ENCODE data around the gene TIGD4. TPM values are rescaled to one million over a fixed set of nuclear protein-coding genes. Genes with fewer than 3 reads are reported as not detected.

TIGD4 gene
- total RNA-seq, 2 donors from 2014 or later, result 0.28 to 0.64 TPM

DNA sequence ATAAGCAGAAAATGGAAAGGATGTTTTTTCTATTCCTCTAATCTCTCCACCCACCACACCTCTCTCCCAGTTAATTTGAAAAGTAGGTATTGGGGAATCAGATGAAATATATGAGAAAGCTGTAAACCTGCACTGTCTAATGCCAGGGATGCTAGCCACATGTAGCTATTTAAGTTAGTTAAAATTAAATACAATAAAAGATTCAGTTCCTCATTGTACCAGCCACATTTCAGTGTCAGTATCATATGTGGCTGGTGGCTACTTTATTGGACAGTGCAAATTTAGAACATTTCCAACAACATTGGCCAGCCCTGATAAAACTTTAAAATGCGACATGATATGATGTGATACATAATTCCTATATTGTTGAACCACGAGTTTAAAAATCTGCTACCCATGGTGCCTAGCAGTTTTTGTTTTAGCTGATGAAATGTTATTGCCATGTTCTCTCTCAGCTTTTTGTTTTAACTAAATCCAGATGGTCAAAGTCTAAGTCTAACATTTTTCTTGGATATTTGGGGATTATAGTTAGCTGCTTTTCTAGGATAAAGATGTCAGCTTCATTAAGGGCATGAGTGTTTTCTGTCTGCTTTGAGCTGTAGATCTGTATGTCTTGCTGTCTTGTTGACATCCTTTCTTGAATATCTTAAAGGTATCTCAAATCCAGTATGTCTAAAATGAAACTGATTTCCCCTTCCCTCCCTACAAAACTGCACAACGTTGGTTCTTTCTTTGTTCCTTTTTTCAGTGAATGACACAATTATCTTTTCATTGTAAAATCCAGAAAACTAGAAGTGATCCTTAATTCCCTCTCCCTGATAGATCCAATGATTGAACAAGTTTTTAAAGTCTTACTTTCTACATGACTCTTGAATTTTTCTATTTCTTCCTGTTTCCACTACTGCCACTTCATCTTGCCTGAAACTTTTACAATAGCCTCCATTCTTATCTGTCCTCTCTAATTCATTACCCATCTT, 6.4 kb upstream of the TIGD4 start:
- Histone ChIP-seq H3K36me3 (no peaks in the 10 kb centered on the region), H3K27me3 (replicated peaks; ENCODE audit: insufficient read depth) (no peaks in the 10 kb centered on the region), H3K4me1 (replicated peaks) (peaks cover 11% of the 10 kb centered on the region), H3K9me3 (no peaks in the 10 kb centered on the region), H3K4me3 (no peak overlapping the region), H3K27ac (no peak overlapping the region)
- no peak for TF ChIP-seq POLR2AphosphoS5 (IDR thresholded peaks at IDR 0.05)
- no peak for TF ChIP-seq CTCF (IDR thresholded peaks at IDR 0.05)
- intact Hi-C loops (cut with DNase I), result no loop called here
- DNase-seq (ENCODE audit: low spot score), result no peak
- 54% methylated on average over 3 of the region's 3 CpGs for WGBS

DNA sequence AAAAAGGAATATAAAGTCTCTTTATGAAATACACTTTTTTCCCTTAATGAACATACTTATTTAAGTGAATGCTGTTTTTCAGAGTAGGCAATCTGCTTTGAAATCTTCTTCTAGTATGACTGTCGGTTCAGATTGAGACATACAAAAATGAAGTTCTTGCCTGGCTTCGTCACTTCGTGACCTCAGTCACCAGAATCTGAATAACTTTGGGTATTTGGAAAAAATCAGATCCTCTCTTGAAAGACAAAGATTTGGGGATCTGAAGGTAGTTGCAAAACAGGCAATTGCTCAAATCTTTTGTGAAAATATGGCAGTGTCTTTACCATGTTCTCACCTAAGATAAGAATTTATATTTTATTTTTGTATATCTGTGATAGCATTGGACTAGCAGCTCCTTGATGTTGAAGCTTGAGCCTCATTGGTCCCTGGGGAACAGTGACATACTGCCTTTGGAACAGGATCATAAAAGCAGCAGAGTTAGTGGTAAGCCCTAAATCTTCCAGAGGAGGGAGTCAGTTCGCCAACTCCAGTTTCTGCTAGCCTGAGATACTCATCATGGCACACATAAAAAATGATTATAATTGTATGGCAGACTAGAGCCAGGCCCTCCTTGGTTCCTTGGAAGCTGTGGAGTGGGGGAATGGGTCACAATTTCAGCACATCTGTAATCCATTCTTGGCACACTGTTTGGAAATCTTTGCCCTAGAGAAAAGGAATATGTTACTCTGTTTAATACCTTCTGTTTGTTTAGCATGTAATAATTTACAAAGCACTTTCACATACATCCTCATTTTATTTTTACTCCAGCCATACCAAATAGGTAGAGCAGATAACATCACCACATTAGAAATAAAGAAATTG, 5.2 kb upstream of the TIGD4 start:
- Histone ChIP-seq H3K4me3 (no peak overlapping the region), H3K36me3 (no peaks in the 10 kb centered on the region), H3K27me3 (replicated peaks; ENCODE audit: insufficient read depth) (no peaks in the 10 kb centered on the region), H3K9me3 (no peaks in the 10 kb centered on the region), H3K27ac (no peak overlapping the region), H3K4me1 (replicated peaks) (peaks cover 11% of the 10 kb centered on the region)
- TF ChIP-seq POLR2A (IDR thresholded peaks at IDR 0.05) (no peak), POLR2AphosphoS5 (IDR thresholded peaks at IDR 0.05) (no peak), CTCF (IDR thresholded peaks at IDR 0.05) (no peak)
- DNase-seq (ENCODE audit: low spot score), result no peak
- intact Hi-C loops (cut with DNase I), result no loop called here
- 78% methylated on average over 4 of the region's 4 CpGs for WGBS

DNA sequence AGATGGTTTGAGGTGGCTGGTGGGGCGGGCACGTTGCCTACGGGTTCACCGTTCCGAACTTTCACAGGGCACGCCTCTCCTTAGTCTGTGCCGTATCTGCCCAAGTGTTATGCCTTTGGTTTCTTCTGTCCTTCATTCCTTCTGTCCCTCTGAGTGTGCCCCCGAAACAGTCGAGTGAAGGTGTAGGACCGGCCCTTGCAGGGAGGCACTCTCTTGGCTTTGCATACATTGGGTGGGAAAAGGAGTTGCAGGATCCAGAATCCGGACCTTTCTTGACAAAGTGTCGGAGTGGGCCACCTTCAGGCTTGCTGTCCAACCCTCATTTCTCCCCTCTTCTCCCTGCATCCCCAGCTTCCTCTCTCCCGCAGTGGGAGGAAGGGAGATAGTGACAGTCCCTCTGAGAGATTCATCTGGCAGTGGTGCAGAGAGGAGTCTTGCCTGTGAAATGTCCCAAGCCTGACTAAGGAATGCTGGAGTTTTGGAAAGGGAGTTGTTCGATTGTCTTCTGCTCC, 793 bp upstream of the TIGD4 start:
- TF ChIP-seq CTCF (IDR thresholded peaks at IDR 0.05) (no peak), POLR2A (IDR thresholded peaks at IDR 0.05) (no peak), POLR2AphosphoS5 (IDR thresholded peaks at IDR 0.05) (no peak)
- no peaks in the 10 kb centered on the region for H3K9me3 ChIP-seq
- intact Hi-C loops (cut with DNase I), result no loop called here
- H3K27me3 ChIP-seq (replicated peaks; ENCODE audit: insufficient read depth), result no peaks in the 10 kb centered on the region
- 1% methylated on average over 14 of the region's 14 CpGs for WGBS
- peaks cover 11% of the 10 kb centered on the region for H3K4me1 ChIP-seq (replicated peaks)
- no peaks in the 10 kb centered on the region for H3K36me3 ChIP-seq
- H3K4me3 ChIP-seq, result peak overlapping the region; percentile 66 to 79
- DNase-seq (ENCODE audit: low spot score), result peak; percentile 9
- H3K27ac ChIP-seq, result peak overlapping the region; percentile 93 to 95

- H3K27me3 ChIP-seq (replicated peaks; ENCODE audit: insufficient read depth), result no peaks in the 10 kb centered on the region
- no peaks in the 10 kb centered on the region for H3K36me3 ChIP-seq
- intact Hi-C loops (cut with DNase I), result loop anchor here (10.0 kb wide), 1 partner anchor 244 kb away; the partner anchor contains the start of gene FBXW7
- H3K9me3 ChIP-seq, result no peaks in the 10 kb centered on the region
- peak overlapping the region; percentile 66 to 79 for H3K4me3 ChIP-seq
- WGBS, result 1% methylated on average over 30 of the region's 30 CpGs
- peak overlapping the region; percentile 93 to 95 for H3K27ac ChIP-seq
- TF ChIP-seq POLR2AphosphoS5 (IDR thresholded peaks at IDR 0.05) (no peak), CTCF (IDR thresholded peaks at IDR 0.05) (no peak), POLR2A (IDR thresholded peaks at IDR 0.05) (no peak)
- DNase-seq (ENCODE audit: low spot score), result peak; percentile 11
- H3K4me1 ChIP-seq (replicated peaks), result peaks cover 11% of the 10 kb centered on the region
Observed at GRCh38 chr4:152778656-152779512, 646 bp downstream of the TIGD4 start.
